Endothelial cell of umbilical vein (primary cell): ENCODE measurements around the gene CCR5AS.

Experiments
- BruUV-seq: library from RNA; stranded (reverse); fragments of 400-500 nt; replicated peaks from 2 replicates; lab custom pipeline; 2021; lab: Mats Ljungman, UMichigan
- CTCF ChIA-PET: fragments of 300-600, 350-600 bp; sonication (Branson Sonifier 250); formaldehyde crosslinking; loops from one replicate; lab custom pipeline; 2021; ENCODE audit warnings: antibody characterized with exemption, inconsistent platforms; lab: Charles Lee
- POLR2A ChIA-PET: fragments of 300-600, 350-600 bp; sonication (Branson Sonifier 250); formaldehyde crosslinking; loops from one replicate; lab custom pipeline; 2021; ENCODE audit warnings: antibody characterized with exemption, inconsistent platforms; lab: Charles Lee
- DNase-seq: peaks from one replicate; pipeline ENCODE4 v3.0.0-alpha.2; 2011; ENCODE audit warnings: low read depth, low spot score
- FAIRE-seq: peaks from 2 replicates; lab custom pipeline; 2011; peaks lifted over from hg19 to GRCh38; lab: Jason Lieb, UNC
- H2AFZ ChIP-seq: 2 replicates; pipeline ENCODE4 v1.6.0; 2012; ENCODE audit warnings: low read depth, low read length, control low read depth, inconsistent platforms
- H3K27ac ChIP-seq: 2 replicates; pipeline ENCODE4 v1.5.1; 2011; ENCODE audit warnings: low read depth, mild to moderate bottlenecking, control low read depth, low read length, moderate library complexity; ENCODE audit not compliant: insufficient read depth
- H3K27me3 ChIP-seq, 2 experiments: 2 replicates each; pipeline versions ENCODE4 v1.6.0 to v1.6.1; 2011; ENCODE audit warnings: low read length in 2 of 2, mixed read lengths in 1 of 2; ENCODE audit not compliant: control insufficient read depth in 2 of 2, insufficient read depth in 2 of 2
- H3K36me3 ChIP-seq, 2 experiments: 2 replicates in 1 of 2; 3 replicates in 1 of 2; pipeline ENCODE4 v1.5.1; 2011; ENCODE audit warnings: low read length in 2 of 2, mild to moderate bottlenecking in 1 of 2, moderate library complexity in 1 of 2; ENCODE audit not compliant: control insufficient read depth in 2 of 2, insufficient read depth in 2 of 2; ENCODE audit errors: extremely low read depth in 1 of 2
- H3K4me1 ChIP-seq: 3 replicates; pipeline ENCODE4 v1.5.1; 2011; ENCODE audit warnings: mild to moderate bottlenecking, low read length; ENCODE audit not compliant: control insufficient read depth, insufficient read depth; ENCODE audit errors: extremely low read depth
- H3K4me2 ChIP-seq: 2 replicates; pipeline ENCODE4 v1.6.1; 2011; ENCODE audit warnings: low read length, control low read depth, mixed read lengths; ENCODE audit not compliant: insufficient read depth
- H3K4me3 ChIP-seq, 3 experiments: fragments of 200-600 bp in 1 of 3; sonication (generic), shearing (Covaris generic) in 1 of 3; replicated peaks in 1 of 3; 2 replicates each; pipeline ENCODE4 v1.5.1; 2011 to 2016; ENCODE audit warnings: control low read depth in 3 of 3, low read length in 3 of 3, mild to moderate bottlenecking in 2 of 3, inconsistent platforms in 1 of 3, low read depth in 1 of 3, moderate library complexity in 1 of 3; ENCODE audit not compliant: insufficient read depth in 1 of 3
- H3K79me2 ChIP-seq: 2 replicates; pipeline ENCODE4 v1.6.0; 2012; ENCODE audit warnings: low read length, inconsistent platforms; ENCODE audit not compliant: control insufficient read depth, insufficient read depth
- H3K9ac ChIP-seq: replicated peaks from 2 replicates; pipeline ENCODE3; 2011; ENCODE audit warnings: low read length, control low read depth; ENCODE audit not compliant: insufficient read depth; ENCODE audit errors: extremely low read depth
- H3K9me1 ChIP-seq: replicated peaks from 3 replicates; pipeline ENCODE4 v1.6.0; 2011; ENCODE audit warnings: mild to moderate bottlenecking, low read length; ENCODE audit not compliant: control insufficient read depth, insufficient read depth; ENCODE audit errors: extremely low read depth
- H3K9me3 ChIP-seq: replicated peaks from 2 replicates; pipeline ENCODE4 v1.5.1; 2012; ENCODE audit warnings: low read length, inconsistent platforms; ENCODE audit not compliant: control insufficient read depth, insufficient read depth
- H4K20me1 ChIP-seq: replicated peaks from 2 replicates; pipeline ENCODE3; 2011; ENCODE audit warnings: mild to moderate bottlenecking, low read length; ENCODE audit not compliant: control insufficient read depth, insufficient read depth; ENCODE audit errors: extremely low read depth
- CTCF ChIP-seq, 2 donors: IDR thresholded peaks; 1 replicate in 1 of 2; 2 replicates in 1 of 2; pipeline ENCODE4 v1.5.1; 2011; ENCODE audit warnings: low read length in 2 of 2, mild to moderate bottlenecking in 2 of 2, moderate library complexity in 2 of 2, control low read depth in 1 of 2, inconsistent platforms in 1 of 2, low read depth in 1 of 2; ENCODE audit not compliant: insufficient read depth in 1 of 2; ENCODE audit errors: extremely low read depth in 1 of 2
- EZH2 ChIP-seq: IDR thresholded peaks from 2 replicates; pipeline ENCODE4 v1.6.1; 2012; ENCODE audit warnings: borderline replicate concordance, low read depth, mild to moderate bottlenecking, moderate library complexity, low read length, inconsistent platforms; ENCODE audit not compliant: severe bottlenecking
- FOS ChIP-seq: IDR thresholded peaks from 2 replicates; pipeline ENCODE4 v1.6.1; 2011; ENCODE audit warnings: mild to moderate bottlenecking, low read length, moderate library complexity, borderline replicate concordance; ENCODE audit not compliant: insufficient read depth
- GATA2 ChIP-seq: IDR thresholded peaks from 2 replicates; pipeline ENCODE4 v1.7.0; 2011; ENCODE audit warnings: low read depth, mild to moderate bottlenecking, moderate library complexity, mixed read lengths, low read length; ENCODE audit not compliant: insufficient read length, insufficient read depth
- JUN ChIP-seq: IDR thresholded peaks from 2 replicates; pipeline ENCODE4 v1.6.1; 2011; ENCODE audit warnings: borderline replicate concordance, low read depth; ENCODE audit not compliant: insufficient read length, insufficient read depth
- MAX ChIP-seq: IDR thresholded peaks from 2 replicates; pipeline ENCODE4 v1.6.1; 2011; ENCODE audit not compliant: insufficient read depth, insufficient read length
- MYC ChIP-seq: IDR thresholded peaks from one replicate; pipeline ENCODE4 v1.6.1; 2011; ENCODE audit warnings: mild to moderate bottlenecking, low read depth, low read length
- POLR2A ChIP-seq: IDR thresholded peaks from 2 replicates; pipeline ENCODE4 v1.6.1; 2012; ENCODE audit warnings: low read depth, mild to moderate bottlenecking, control low read depth, low read length
- POLR2AphosphoS5 ChIP-seq: IDR thresholded peaks from 2 replicates; pipeline ENCODE4 v1.6.1; 2012; ENCODE audit warnings: low read depth, mild to moderate bottlenecking, control low read depth, low read length, moderate library complexity; ENCODE audit not compliant: insufficient read depth
- dilution Hi-C: fragments of 300-500 bp; cut with MboI; formaldehyde crosslinking; loops from one replicate; pipeline ENCODE4 v1.15.0; 2019; ENCODE audit warnings: low sequenced_read_pairs; ENCODE audit not compliant: extremely low pct_ligation_motif_present
- intact Hi-C: fragments of 100-400 bp; cut with micrococcal nuclease; formaldehyde crosslinking; loops from one replicate; pipeline ENCODE4 v1.10.0; 2022

Gene CCR5AS

GRCh38 chr3:46360907-46361306 is 46.0 kb downstream of the CCR5AS start:
- no peaks in the 10 kb centered on the region for H3K79me2 ChIP-seq
- no peaks in the 10 kb centered on the region for H4K20me1 ChIP-seq
- no peak overlapping the region for H3K4me3 ChIP-seq
- H3K36me3 ChIP-seq: no peaks in the 10 kb centered on the region
- H3K9me1 ChIP-seq: no peaks in the 10 kb centered on the region
- H3K4me1 ChIP-seq: no peaks in the 10 kb centered on the region
- H3K9ac ChIP-seq: no peak overlapping the region
- DNase-seq: no peak
- H3K4me2 ChIP-seq: no peak overlapping the region
- POLR2A ChIA-PET: no interaction called here
- intact Hi-C loops: no loop called here
- peaks cover 6 to 8% of the 10 kb centered on the region in 2 experiments for H3K27me3 ChIP-seq
- no peak for FAIRE-seq
- H3K27ac ChIP-seq: no peak overlapping the region
- dilution Hi-C loops: no loop called here
- no peaks in the 10 kb centered on the region for H3K9me3 ChIP-seq
- BruUV-seq: no TSS peak
- TF ChIP-seq EZH2: no peak
- TF ChIP-seq POLR2AphosphoS5: no peak
- TF ChIP-seq MYC: no peak
- TF ChIP-seq MAX: no peak
- no peak for TF ChIP-seq JUN
- TF ChIP-seq GATA2: no peak
- TF ChIP-seq FOS: no peak
- TF ChIP-seq CTCF (IDR thresholded peaks at IDR 0.05; ENCODE audit: extremely low read depth in 1 of 2, insufficient read depth in 1 of 2, low read depth in 1 of 2, low read length in 2 of 2): no peak
- no peak for TF ChIP-seq POLR2A
- no peak overlapping the region for H2AFZ ChIP-seq
- CTCF ChIA-PET: interaction anchor here (1.2 kb wide), 1 partner anchor 84 kb away, joined by 4 read pairs; no protein-coding TSS in a partner anchor
